Progenitor cell of endocrine pancreas (in vitro differentiated cells): ENCODE results near the gene DOLK. TPM values are rescaled to one million over a fixed set of nuclear protein-coding genes. Genes with fewer than 3 reads are reported as not detected.

ENCODE experiments used
- DNase-seq: peaks from one replicate; pipeline ENCODE4 v3.0.0; 2021; ENCODE audit warnings: low spot score; ENCODE audit not compliant: unreplicated experiment
- H3K27ac Mint-ChIP-seq: 2 replicates; pipeline ENCODE4 v1.8.0; 2021; ENCODE audit warnings: mild to moderate bottlenecking, moderate library complexity, mixed read lengths
- H3K27me3 Mint-ChIP-seq: 2 replicates; pipeline ENCODE4 v1.8.0; 2021; ENCODE audit warnings: mixed read lengths
- H3K36me3 Mint-ChIP-seq: 2 replicates; pipeline ENCODE4 v1.8.0; 2022; ENCODE audit warnings: mixed read lengths; ENCODE audit not compliant: insufficient read depth
- H3K4me1 Mint-ChIP-seq: 2 replicates; pipeline ENCODE4 v1.8.0; 2021; ENCODE audit warnings: low read depth, mixed read lengths
- H3K4me3 Mint-ChIP-seq: 2 replicates; pipeline ENCODE4 v1.8.0; 2021; ENCODE audit warnings: low read depth, mild to moderate bottlenecking, moderate library complexity, mixed read lengths
- H3K9me3 Mint-ChIP-seq: 2 replicates; pipeline ENCODE4 v1.8.0; 2021; ENCODE audit warnings: low read depth, mixed read lengths
- long read RNA-seq: library from polyadenylated mRNA; unstranded; transcript quantifications from one replicate; pipeline ENCODE4 v2.0.0, GENCODE V29; 2020
- total RNA-seq: library from RNA; stranded (reverse); gene quantifications from 2 replicates; pipeline ENCODE4 v1.2.1, GENCODE V29; 2021
- TF ChIP-seq, protein P1 (sequence below): fragments of 200-600 bp; sonication (generic); IDR thresholded peaks from one replicate; pipeline ENCODE4 v1.5.0; 2021; ENCODE audit warnings: antibody characterized with exemption, mild to moderate bottlenecking; ENCODE audit not compliant: unreplicated experiment

DOLK gene
- total RNA-seq, result 15.5 and 16.3 TPM in 2 replicates
- long read RNA-seq, transcript DOLK-201 (1 exons, 2,090 nt), result major isoform, 96 of 96 reads
- long read RNA-seq, partial matches to known transcripts, result 0 of 96 reads
- long read RNA-seq, other reads (novel, unspliced or antisense), result 0 of 96 reads

DNA sequence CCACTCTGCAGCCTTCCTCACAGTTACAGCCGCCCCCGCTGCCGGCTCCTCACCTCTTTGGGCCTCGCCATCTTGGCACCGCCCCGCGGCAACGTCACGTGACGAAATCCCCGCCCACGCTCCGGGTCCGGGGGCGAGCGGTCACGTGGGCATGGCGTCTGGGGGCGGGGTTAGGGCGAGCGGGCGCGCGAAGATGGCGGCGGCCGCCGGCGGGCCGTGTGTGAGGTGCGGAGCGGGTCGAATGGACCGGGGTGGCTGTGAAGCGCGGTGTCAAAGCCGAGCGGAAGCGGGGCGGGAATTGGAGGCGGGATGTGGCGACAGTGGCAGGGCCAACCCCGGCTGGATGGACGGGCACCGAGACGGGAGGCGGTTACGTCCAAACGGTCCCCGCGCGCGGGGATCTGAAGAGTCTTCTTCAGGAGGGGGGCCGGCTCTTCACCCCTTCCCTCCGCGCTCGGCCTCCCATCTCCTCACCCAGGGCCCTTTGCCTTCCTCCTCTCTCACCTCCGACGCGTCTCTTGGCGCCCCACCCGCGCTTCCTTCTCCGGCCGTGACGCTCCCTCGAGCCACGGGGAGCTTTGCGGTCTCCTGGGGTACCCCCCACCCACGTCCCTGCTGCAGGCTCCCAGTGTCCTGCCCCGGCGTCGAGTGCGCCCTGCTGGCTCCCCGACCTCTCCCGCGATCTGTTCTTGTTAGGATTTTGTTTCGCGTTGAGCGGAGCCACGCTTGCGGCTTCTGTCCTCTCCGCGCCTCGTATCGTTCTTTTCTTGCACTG, at the start of gene DOLK, which contains the start of gene NUP188:
Gene DOLK, minus strand, starts transcription at position 77 of the 775 bp plus-strand sequence. CDS start 300 bp downstream, outside the sequence.
Gene NUP188, plus strand, starts transcription at position 173 of the 775 bp plus-strand sequence. Its CDS starts 21 bp downstream, at position 194.
- Mint-ChIP-seq H3K9me3 (no peaks in the 10 kb centered on the region), H3K4me1 (peaks cover 12% of the 10 kb centered on the region), H3K36me3 (peaks cover 7% of the 10 kb centered on the region), H3K27ac (peak within 1 kb of the TSS; percentile 94), H3K4me3 (peak within 1 kb of the TSS; percentile 91), H3K27me3 (no peaks in the 10 kb centered on the region)
- TF ChIP-seq, protein P1, sequence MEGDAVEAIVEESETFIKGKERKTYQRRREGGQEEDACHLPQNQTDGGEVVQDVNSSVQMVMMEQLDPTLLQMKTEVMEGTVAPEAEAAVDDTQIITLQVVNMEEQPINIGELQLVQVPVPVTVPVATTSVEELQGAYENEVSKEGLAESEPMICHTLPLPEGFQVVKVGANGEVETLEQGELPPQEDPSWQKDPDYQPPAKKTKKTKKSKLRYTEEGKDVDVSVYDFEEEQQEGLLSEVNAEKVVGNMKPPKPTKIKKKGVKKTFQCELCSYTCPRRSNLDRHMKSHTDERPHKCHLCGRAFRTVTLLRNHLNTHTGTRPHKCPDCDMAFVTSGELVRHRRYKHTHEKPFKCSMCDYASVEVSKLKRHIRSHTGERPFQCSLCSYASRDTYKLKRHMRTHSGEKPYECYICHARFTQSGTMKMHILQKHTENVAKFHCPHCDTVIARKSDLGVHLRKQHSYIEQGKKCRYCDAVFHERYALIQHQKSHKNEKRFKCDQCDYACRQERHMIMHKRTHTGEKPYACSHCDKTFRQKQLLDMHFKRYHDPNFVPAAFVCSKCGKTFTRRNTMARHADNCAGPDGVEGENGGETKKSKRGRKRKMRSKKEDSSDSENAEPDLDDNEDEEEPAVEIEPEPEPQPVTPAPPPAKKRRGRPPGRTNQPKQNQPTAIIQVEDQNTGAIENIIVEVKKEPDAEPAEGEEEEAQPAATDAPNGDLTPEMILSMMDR, result no peak
- peak; percentile 98 for DNase-seq

DNA sequence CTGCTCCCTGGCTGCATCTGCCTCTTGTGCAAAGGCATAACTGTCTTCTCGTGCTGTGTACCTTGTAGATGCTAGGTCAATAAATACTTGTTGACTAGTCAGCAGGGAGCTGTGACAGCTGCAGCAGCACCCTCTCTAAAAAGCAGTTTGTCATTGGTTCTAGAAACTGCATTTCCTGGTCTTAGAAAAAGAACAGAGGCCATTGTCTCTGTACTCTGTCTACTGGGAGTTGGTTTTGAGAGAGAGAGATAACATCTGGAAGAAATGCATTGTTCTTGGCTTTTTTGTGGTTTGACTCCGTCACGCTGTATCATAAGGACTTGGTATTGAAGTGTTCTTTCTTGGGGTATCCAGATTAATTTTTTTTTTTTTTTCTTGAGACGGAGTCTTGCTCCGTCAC, 48.4 kb upstream of the DOLK start:
- H3K9me3 Mint-ChIP-seq, result no peaks in the 10 kb centered on the region
- TF ChIP-seq, protein P1, result no peak
- no peaks in the 10 kb centered on the region for H3K27me3 Mint-ChIP-seq
- no peak overlapping the region for H3K27ac Mint-ChIP-seq
- no peak for DNase-seq
- peaks cover 33% of the 10 kb centered on the region for H3K36me3 Mint-ChIP-seq
- H3K4me1 Mint-ChIP-seq, result no peaks in the 10 kb centered on the region
- H3K4me3 Mint-ChIP-seq, result no peak overlapping the region

DNA sequence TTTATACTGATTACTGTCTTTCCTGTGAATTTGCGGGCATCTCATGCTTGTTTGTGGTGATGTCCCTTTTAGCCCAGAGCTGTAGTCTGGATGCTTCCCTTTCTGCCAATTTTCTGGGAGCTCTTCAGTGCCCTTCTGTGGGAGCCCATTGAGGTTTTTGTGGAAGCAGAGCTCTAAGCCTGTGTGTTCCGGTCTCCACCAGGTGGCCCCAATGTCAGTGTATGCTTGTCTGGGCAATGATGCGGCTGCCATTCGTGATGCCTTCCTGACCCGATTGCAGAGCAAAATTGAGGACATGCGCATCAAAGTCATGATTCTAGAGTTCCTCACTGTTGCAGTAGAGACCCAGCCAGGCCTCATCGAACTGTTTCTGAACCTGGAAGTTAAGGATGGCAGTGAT, 45.6 kb upstream of the DOLK start:
- peaks cover 25% of the 10 kb centered on the region for H3K36me3 Mint-ChIP-seq
- H3K9me3 Mint-ChIP-seq, result no peaks in the 10 kb centered on the region
- no peak overlapping the region for H3K27ac Mint-ChIP-seq
- no peaks in the 10 kb centered on the region for H3K27me3 Mint-ChIP-seq
- no peak for DNase-seq
- TF ChIP-seq, protein P1, result peak; percentile 36
- no peaks in the 10 kb centered on the region for H3K4me1 Mint-ChIP-seq
- no peak overlapping the region for H3K4me3 Mint-ChIP-seq

DNA sequence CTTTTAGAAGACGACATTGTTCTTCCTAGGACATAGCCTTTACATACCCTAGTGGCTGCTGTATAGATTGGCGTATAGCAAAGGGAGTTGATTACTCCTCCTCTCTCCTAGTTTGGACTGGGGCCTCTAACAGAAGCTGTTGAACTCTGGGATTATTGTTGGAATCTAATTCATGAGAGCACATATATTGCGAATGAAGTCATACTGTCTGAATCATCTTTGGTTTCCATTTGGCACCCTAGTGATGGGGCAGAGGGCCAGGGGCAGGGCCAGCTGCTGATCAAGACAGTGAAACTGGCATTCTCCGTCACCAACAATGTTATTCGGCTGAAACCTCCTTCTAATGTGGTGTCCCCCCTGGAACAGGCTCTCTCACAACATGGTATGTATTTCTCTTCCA, 40.4 kb upstream of the DOLK start:
- peaks cover 23% of the 10 kb centered on the region for H3K36me3 Mint-ChIP-seq
- H3K4me1 Mint-ChIP-seq, result no peaks in the 10 kb centered on the region
- TF ChIP-seq, protein P1, result no peak
- no peak for DNase-seq
- H3K27ac Mint-ChIP-seq, result peak overlapping the region; percentile 15
- no peaks in the 10 kb centered on the region for H3K27me3 Mint-ChIP-seq
- H3K4me3 Mint-ChIP-seq, result no peak overlapping the region
- H3K9me3 Mint-ChIP-seq, result no peaks in the 10 kb centered on the region

DNA sequence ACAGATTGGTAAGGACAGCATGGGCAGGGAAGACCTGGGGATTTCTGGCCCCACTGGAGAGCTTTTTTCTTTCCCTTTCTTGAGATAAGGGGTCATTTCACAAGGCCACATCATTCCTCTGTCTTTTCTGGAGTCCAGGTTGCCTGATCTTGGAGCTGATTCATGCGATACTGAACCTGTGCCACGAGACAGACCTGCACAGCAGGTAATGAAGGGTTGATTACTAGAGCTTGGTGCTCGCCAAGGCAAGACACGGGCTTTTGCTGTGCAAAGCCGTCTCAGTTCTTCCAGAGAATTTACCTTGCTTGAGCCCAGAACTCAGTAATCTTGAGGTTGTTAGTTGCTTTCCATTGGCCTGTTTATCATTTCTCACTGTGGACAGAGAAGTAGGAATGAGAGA, 39.3 kb upstream of the DOLK start:
- Mint-ChIP-seq H3K27ac (no peak overlapping the region), H3K36me3 (peaks cover 26% of the 10 kb centered on the region), H3K9me3 (no peaks in the 10 kb centered on the region), H3K4me3 (no peak overlapping the region), H3K27me3 (no peaks in the 10 kb centered on the region), H3K4me1 (no peaks in the 10 kb centered on the region)
- DNase-seq, result no peak
- TF ChIP-seq, protein P1, result no peak
